Esophagus squamous epithelium (tissue), 4 donors: ENCODE results near the gene YKT6.

ENCODE experiments used
- POLR2A ChIP-seq, 4 donors: fragments of 450-650 bp; IDR thresholded peaks; one replicate each; pipeline ENCODE4 v1.6.1; 2017; ENCODE audit warnings: antibody characterized with exemption in 4 of 4, mild to moderate bottlenecking in 4 of 4, moderate library complexity in 3 of 4
- TF ChIP-seq, protein P1 (sequence below), 6 experiments: fragments of 450-650 bp in 4 of 6; fragments of 200-600 bp in 2 of 6; sonication (generic) in 2 of 6; IDR thresholded peaks; one replicate each; pipeline ENCODE4 v1.5.1; 2016 to 2019; ENCODE audit warnings: antibody characterized with exemption in 6 of 6, mild to moderate bottlenecking in 4 of 6, moderate library complexity in 4 of 6

DNA sequence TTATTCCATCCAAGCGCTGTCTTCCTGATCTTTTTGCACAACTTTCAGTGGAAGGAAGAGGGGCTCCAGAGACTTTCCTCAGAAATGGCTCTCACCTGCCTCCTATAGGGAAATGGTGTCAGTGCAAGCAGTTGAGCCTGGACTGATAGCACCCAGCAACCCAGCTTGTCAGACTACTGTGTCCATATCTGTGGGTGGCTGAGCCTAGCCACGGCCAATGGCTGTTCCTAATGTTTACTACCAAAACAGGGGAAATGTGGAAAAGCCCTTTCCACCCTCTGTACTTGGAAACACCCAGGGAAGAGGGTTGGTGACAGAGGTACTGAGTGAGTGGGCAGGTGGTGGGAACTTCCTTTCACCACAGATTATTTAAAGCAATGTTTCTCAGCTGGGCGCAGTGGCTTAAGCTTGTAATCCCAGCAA, 4.3 kb upstream of the YKT6 start:
- TF ChIP-seq, protein P1, sequence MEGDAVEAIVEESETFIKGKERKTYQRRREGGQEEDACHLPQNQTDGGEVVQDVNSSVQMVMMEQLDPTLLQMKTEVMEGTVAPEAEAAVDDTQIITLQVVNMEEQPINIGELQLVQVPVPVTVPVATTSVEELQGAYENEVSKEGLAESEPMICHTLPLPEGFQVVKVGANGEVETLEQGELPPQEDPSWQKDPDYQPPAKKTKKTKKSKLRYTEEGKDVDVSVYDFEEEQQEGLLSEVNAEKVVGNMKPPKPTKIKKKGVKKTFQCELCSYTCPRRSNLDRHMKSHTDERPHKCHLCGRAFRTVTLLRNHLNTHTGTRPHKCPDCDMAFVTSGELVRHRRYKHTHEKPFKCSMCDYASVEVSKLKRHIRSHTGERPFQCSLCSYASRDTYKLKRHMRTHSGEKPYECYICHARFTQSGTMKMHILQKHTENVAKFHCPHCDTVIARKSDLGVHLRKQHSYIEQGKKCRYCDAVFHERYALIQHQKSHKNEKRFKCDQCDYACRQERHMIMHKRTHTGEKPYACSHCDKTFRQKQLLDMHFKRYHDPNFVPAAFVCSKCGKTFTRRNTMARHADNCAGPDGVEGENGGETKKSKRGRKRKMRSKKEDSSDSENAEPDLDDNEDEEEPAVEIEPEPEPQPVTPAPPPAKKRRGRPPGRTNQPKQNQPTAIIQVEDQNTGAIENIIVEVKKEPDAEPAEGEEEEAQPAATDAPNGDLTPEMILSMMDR (IDR thresholded peaks at IDR 0.05), result peak; percentile 26 to 65 (median 46)
- TF ChIP-seq POLR2A (IDR thresholded peaks at IDR 0.05), result no peak
